Natural killer cell treated with Interleukin-12 subunit alpha and Interleukin-12 subunit beta and Interleukin-15 and Interleukin-18, amount 100 ng/mL, for 72 hours (primary cell): ENCODE measurements around the gene IL21R. TPM values are rescaled to one million over a fixed set of nuclear protein-coding genes. Genes with fewer than 3 reads are reported as not detected.

Source experiments
- ATAC-seq, 2 donors: fragments of 150-1000 bp; cut with Tn5 transposase in 1 of 2; sonication (Bioruptor Pico), chemical (Tn5 transposase) in 1 of 2; 2 replicates each; pipeline ENCODE4 v1.10.0; 2021
- DNase-seq: peaks from one replicate; pipeline ENCODE4 v3.0.0; 2022; ENCODE audit warnings: low spot score
- H3K27ac Mint-ChIP-seq, 2 donors: 1 replicate in 1 of 2; 2 replicates in 1 of 2; pipeline ENCODE4 v1.8.0; 2022; ENCODE audit warnings: mixed read lengths in 2 of 2, mild to moderate bottlenecking in 1 of 2, moderate library complexity in 1 of 2
- H3K27me3 Mint-ChIP-seq, 2 donors: 1 replicate in 1 of 2; 2 replicates in 1 of 2; pipeline ENCODE4 v1.8.0; 2022; ENCODE audit warnings: mixed read lengths in 2 of 2
- H3K36me3 Mint-ChIP-seq: one replicate; pipeline ENCODE4 v1.8.0; 2022; ENCODE audit warnings: mixed read lengths
- H3K4me1 Mint-ChIP-seq, 2 donors: 1 replicate in 1 of 2; 2 replicates in 1 of 2; pipeline ENCODE4 v1.8.0; 2022; ENCODE audit warnings: low read depth in 2 of 2, mixed read lengths in 2 of 2, mild to moderate bottlenecking in 1 of 2
- H3K4me3 Mint-ChIP-seq: one replicate; pipeline ENCODE4 v1.8.0; 2022; ENCODE audit warnings: mixed read lengths
- H3K9me3 Mint-ChIP-seq: 2 replicates; pipeline ENCODE4 v1.8.0; 2022; ENCODE audit warnings: mixed read lengths
- total RNA-seq, 2 donors: library from RNA; stranded (reverse); gene quantifications; one replicate each; pipeline ENCODE4 v1.2.3, GENCODE V29; 2022

Gene IL21R
- total RNA-seq, 2 donors from 2014 or later = 58.3 to 64.4 TPM

DNA sequence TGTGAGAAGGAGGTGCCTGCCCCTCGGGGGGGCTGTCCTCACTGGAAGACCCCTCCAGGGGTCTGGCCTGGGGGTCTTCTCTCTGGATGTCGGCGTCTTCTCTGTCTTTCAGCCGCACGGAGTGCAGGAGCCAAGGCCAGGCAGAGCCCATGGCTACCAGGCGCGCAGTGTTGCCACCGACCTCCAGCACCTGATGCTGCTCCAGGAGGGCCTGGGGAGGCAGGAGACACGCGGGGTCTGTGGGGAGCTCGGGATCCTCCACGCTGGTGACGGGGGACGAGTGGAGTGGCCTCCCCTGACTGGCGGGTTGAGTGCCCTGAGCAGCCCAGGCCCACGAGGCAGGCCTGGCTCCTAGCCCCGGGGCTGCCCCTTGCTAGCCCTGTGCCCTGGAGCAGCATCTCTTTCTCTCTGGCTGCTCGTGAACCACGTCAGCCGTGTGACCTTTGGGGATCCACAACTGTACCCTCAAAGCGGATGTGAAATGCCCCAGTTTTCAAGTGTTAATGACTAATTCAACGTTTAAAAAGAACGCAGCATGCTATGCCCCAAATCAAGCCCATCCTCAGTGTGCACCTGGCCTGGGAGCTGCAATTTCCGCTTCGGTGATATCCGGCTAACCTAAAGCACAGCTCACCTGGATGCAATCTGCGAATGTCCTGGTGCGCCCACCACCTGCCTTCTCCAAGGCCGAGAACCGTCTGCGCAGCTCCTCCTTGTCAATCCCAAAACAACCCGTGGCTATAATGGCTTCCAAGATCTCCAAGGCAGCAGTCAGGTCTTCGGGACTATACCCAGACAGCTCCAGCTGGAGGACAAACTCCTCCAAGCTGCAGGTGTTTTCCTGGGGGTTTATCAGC lies 62.9 kb downstream of the IL21R start:
- H3K27me3 Mint-ChIP-seq = no peaks in the 10 kb centered on the region
- peaks cover 20% of the 10 kb centered on the region for H3K36me3 Mint-ChIP-seq
- ATAC-seq (peak; percentile 76 to 80), DNase-seq (no peak)
- peaks cover 18 to 39% of the 10 kb centered on the region in 2 donors for H3K4me1 Mint-ChIP-seq
- H3K4me3 Mint-ChIP-seq = peak overlapping the region; percentile 79
- peak overlapping the region; percentile 84 to 94 for H3K27ac Mint-ChIP-seq
- no peaks in the 10 kb centered on the region for H3K9me3 Mint-ChIP-seq

DNA sequence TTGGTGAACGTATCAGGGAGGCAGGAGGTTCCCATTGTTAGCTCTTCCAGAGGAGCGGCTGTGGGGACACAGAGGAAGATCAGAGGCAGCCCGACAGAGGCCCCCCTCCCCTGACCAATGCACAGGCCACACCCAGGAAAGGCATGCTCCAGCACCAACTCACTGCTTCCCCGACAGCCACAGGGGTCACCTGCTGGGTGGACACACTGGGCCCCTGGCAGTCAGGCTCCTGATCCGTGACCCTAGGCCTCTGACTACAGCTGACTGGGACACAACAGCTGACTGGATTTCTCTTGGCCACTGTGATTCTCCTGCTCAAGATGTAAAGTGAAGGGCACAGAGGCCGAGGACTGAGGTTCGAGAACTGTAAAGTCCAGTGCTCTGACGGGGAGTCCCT lies 63.5 kb downstream of the IL21R start:
- ATAC-seq = no peak
- Mint-ChIP-seq H3K36me3 (peaks cover 27% of the 10 kb centered on the region), H3K27ac (peak overlapping the region; percentile 84 to 94)

GRCh38 chr16:27468941-27469531 lies 67.1 kb downstream of the IL21R start:
- Mint-ChIP-seq H3K9me3 (no peaks in the 10 kb centered on the region), H3K27ac (no peak overlapping the region), H3K4me1 (peaks cover 9 to 20% of the 10 kb centered on the region in 2 donors), H3K27me3 (no peaks in the 10 kb centered on the region), H3K4me3 (no peak overlapping the region), H3K36me3 (peaks cover 35% of the 10 kb centered on the region)
- no peak for ATAC-seq
- DNase-seq = peak; percentile 54

More for the DNA sequence above, 63.5 kb downstream of the IL21R start:
- H3K4me3 Mint-ChIP-seq = peak overlapping the region; percentile 79
- H3K9me3 Mint-ChIP-seq = no peaks in the 10 kb centered on the region
- peaks cover 18 to 38% of the 10 kb centered on the region in 2 donors for H3K4me1 Mint-ChIP-seq
- DNase-seq = no peak
- H3K27me3 Mint-ChIP-seq = no peaks in the 10 kb centered on the region

DNA sequence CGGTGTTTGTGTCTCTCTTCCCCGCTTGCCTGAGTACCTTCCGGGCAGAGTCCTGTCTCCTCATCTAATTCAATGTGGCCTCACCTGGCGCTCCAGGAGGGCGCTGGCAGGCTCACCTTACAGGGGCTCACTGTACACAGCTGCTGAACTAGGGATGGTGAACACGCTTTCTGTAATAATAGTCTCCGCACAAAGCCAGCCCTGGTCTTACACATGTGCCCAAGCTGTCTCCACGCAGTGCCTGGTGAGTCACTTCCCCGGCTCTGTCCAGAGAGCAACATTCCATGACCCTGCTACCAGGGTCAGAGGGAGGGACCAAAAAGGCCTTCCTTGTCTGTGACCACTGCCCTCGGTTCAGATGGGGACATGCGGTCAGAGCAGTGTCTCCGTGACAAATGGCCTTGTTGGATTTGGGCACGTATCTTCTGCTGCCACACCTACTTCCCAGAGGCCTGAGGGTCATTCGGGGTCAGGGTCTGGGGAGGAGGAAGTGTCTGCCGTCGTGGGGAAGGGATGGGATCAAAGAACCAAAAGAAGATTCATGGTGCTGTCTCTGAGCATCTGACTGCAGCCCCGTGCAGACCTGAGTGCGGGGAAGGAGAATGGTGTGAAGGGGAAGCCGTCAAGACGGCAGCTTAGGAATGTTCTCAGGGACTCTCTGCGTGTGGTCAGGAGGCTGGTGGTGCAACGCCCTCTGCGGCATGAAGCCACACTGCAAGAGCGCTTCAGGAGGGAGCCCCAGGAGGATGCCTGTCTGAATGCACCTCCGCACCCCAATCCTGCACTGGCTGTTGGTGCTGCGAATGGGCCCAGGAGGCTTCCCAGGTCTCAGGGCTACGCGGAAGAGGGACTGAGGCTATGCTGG lies 68.8 kb downstream of the IL21R start:
- Mint-ChIP-seq H3K4me1 (peaks cover 0 to 9% of the 10 kb centered on the region in 2 donors), H3K9me3 (no peaks in the 10 kb centered on the region), H3K36me3 (peaks cover 45% of the 10 kb centered on the region), H3K4me3 (no peak overlapping the region), H3K27ac (peak overlapping the region in 1 of 2 donors; percentile 67), H3K27me3 (no peaks in the 10 kb centered on the region)
- ATAC-seq (no peak), DNase-seq (peak; percentile 45)

DNA sequence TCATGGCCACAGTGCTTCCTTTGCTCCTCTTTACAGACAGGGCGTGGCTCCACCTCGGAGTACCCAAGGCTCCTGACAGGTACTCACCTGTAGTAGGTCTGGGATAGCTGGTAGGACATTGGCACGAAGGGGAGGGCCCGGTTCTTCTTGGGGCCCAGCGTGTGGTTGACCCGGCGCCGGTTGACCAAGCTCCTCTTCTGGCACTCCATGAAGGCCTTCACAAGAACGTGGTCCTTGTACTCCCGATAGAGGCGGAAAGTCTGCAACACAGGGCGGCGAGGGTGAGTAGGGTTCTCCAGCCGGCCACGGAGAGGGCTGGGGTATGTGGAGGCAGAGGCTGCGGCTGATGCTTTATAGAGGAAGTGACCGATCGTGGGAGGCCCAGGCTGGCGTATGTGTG lies 69.7 kb downstream of the IL21R start:
- ATAC-seq = no peak
- H3K4me3 Mint-ChIP-seq = no peak overlapping the region
- DNase-seq = no peak
- no peaks in the 10 kb centered on the region for H3K9me3 Mint-ChIP-seq
- no peaks in the 10 kb centered on the region for H3K27me3 Mint-ChIP-seq
- peaks cover 0 to under 1% of the 10 kb centered on the region in 2 donors for H3K4me1 Mint-ChIP-seq
- H3K27ac Mint-ChIP-seq = no peak overlapping the region
- H3K36me3 Mint-ChIP-seq = peaks cover 38% of the 10 kb centered on the region

DNA sequence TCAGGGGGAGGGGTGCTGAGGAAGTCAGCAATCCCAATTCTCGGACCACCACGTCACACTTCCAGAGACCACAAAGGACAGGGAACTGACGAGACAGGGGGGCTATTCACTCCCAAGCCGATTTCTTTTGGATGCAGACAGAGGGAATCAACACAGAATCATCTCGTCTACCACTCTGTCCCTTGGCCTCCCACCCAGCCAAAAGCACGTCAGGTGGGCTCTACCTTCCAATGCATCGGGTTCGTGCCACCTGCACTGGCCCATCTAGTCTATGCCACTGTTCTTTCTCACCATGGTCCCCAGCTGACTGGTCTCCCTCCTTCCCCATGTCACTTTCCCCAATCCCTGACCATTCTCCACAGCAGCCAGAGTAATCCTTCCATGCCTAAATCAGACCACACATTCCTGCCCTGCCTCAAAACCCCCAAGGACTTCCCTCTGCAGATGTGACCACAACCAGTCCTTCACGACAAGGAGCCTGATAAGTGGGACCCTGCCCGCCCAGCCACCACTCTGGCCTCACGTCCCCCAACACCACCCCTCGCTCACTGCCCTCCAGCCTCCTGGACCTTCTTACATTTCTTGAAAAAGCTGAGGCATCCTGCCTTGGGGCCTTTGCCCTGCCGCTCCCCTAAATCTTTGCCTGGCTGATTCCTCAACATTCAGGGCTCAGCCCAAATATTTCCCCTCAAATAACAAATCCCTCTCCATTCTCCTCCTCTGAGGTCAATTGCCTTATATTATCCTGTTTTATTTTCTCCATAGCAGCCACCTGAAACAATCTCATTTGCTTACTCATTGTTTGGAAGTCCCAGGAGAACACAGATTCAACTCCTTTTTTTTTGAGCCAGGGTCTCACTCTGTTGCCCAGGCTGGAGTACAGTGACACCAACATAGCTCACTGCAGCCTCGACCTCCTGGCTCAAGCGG lies 70.4 kb downstream of the IL21R start:
- H3K4me3 Mint-ChIP-seq = no peak overlapping the region
- no peak for DNase-seq
- no peaks in the 10 kb centered on the region for H3K4me1 Mint-ChIP-seq
- peak overlapping the region in 1 of 2 donors; percentile 18 for H3K27ac Mint-ChIP-seq
- H3K9me3 Mint-ChIP-seq = no peaks in the 10 kb centered on the region
- H3K27me3 Mint-ChIP-seq = no peaks in the 10 kb centered on the region
- ATAC-seq = no peak
- H3K36me3 Mint-ChIP-seq = peaks cover 39% of the 10 kb centered on the region

DNA sequence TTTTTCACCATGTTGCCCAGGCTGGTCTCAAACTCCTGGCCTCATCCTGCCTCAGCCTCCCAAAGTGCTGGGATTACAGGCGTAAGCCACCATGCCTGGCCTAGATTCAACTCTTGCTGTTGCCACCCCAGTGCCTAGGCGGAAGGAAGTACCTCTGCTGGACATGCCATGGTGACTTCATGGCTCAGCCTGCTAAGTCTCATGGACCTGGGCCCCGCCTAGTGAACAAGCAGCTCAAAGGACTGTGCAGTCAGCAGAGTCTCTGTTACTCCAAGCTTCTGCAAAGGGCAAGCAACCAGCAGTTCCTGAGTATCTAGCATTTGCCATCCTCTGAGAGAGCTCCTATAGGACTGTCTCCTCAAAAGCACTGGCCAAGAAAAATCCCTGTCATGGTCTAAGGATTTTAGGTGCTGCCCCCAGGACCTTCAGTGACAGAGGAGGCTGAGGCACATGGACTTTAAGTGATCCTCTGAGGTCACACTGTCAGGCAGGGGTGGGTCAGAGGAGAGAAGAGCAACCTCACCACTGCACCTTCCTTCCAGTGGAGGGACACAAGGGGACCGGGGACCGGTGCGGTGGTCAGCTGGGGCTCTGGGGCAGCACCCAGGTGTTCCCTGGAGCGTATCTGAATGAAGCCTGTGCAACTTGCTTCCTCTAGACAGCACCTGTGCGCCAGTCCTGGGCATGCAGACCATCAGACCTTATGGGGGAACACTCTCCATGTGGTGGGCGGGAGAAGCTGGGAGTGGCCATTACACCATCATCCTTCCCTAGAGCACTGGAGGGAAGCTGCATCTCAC lies 71.3 kb downstream of the IL21R start:
- H3K4me3 Mint-ChIP-seq = no peak overlapping the region
- no peaks in the 10 kb centered on the region for H3K9me3 Mint-ChIP-seq
- peak overlapping the region in 1 of 2 donors; percentile 18 for H3K27ac Mint-ChIP-seq
- peaks cover 33% of the 10 kb centered on the region for H3K36me3 Mint-ChIP-seq
- DNase-seq = no peak
- no peaks in the 10 kb centered on the region for H3K4me1 Mint-ChIP-seq
- no peak for ATAC-seq
- H3K27me3 Mint-ChIP-seq = no peaks in the 10 kb centered on the region

- ATAC-seq (no peak), DNase-seq (no peak)
- Mint-ChIP-seq H3K4me1 (no peaks in the 10 kb centered on the region), H3K27ac (no peak overlapping the region), H3K36me3 (peaks cover 37% of the 10 kb centered on the region), H3K27me3 (no peaks in the 10 kb centered on the region), H3K9me3 (no peaks in the 10 kb centered on the region), H3K4me3 (no peak overlapping the region)
Measured at GRCh38 chr16:27474041-27474440, 72.1 kb downstream of the IL21R start.

DNA sequence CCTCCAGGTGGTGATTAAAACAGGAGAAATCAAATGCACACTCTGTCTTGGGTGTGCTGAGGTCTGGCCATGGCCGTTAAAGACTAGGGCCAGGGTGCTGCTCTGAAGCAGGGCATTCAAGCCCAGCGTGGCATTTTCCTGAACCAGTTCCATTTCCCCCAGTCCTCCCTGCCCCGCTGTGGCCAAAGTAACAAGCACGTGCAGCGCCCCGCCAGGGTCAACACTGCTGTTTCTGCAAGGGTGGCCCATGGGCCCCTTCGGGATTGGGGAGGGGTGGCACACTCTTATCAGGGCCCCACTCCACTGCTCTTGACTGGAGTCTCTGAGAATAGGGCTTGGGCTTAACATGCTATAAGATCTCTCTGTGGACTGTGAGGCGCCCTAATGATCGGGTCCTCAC lies 72.9 kb downstream of the IL21R start:
- H3K36me3 Mint-ChIP-seq = peaks cover 35% of the 10 kb centered on the region
- DNase-seq (no peak), ATAC-seq (no peak)
- H3K27ac Mint-ChIP-seq = peak overlapping the region in 1 of 2 donors; percentile 38
- no peak overlapping the region for H3K4me3 Mint-ChIP-seq
- no peaks in the 10 kb centered on the region for H3K4me1 Mint-ChIP-seq
- H3K9me3 Mint-ChIP-seq = no peaks in the 10 kb centered on the region
- no peaks in the 10 kb centered on the region for H3K27me3 Mint-ChIP-seq

DNA sequence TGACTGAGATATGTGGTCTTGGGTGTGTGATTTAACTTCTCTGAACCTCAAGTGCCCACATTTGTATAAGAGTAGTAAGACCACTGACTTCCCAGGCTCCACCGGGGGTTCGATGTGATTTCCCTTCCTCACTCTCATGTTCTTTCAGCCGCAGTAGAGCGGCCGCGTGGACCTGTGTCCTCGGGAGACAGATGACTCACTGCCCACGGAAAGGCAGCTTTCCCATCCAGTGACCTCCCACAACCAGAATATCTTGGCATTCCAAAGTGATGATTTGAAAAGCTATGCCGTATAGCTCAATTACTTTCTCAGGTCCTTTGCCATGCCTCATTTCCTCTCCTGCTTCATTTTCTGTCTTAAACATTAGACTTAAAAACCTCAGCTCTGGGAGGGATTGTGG lies 73.6 kb downstream of the IL21R start:
- no peak for ATAC-seq
- peaks cover 34% of the 10 kb centered on the region for H3K36me3 Mint-ChIP-seq
- H3K27ac Mint-ChIP-seq = no peak overlapping the region
- no peaks in the 10 kb centered on the region for H3K9me3 Mint-ChIP-seq
- H3K27me3 Mint-ChIP-seq = no peaks in the 10 kb centered on the region
- DNase-seq = no peak
- peaks cover 0 to 2% of the 10 kb centered on the region in 2 donors for H3K4me1 Mint-ChIP-seq
- H3K4me3 Mint-ChIP-seq = no peak overlapping the region

- no peak overlapping the region for H3K27ac Mint-ChIP-seq
- DNase-seq = no peak
- H3K4me3 Mint-ChIP-seq = no peak overlapping the region
- peaks cover 27% of the 10 kb centered on the region for H3K36me3 Mint-ChIP-seq
- no peaks in the 10 kb centered on the region for H3K27me3 Mint-ChIP-seq
- ATAC-seq = no peak
- peaks cover 0 to 2% of the 10 kb centered on the region in 2 donors for H3K4me1 Mint-ChIP-seq
- H3K9me3 Mint-ChIP-seq = no peaks in the 10 kb centered on the region
Measured at GRCh38 chr16:27476240-27476639, 74.3 kb downstream of the IL21R start.

GRCh38 chr16:27480761-27481160 lies 78.8 kb downstream of the IL21R start:
- Mint-ChIP-seq H3K9me3 (no peaks in the 10 kb centered on the region), H3K4me3 (no peak overlapping the region), H3K36me3 (peaks cover 41% of the 10 kb centered on the region)

More at GRCh38 chr16:27480761-27481160, 78.8 kb downstream of the IL21R start:
- Mint-ChIP-seq H3K27me3 (no peaks in the 10 kb centered on the region), H3K27ac (no peak overlapping the region), H3K4me1 (peaks cover 0 to 8% of the 10 kb centered on the region in 2 donors)
- DNase-seq (no peak), ATAC-seq (no peak)
